Measurements from ENCODE around the gene SBF1.

SBF1 gene

DNA sequence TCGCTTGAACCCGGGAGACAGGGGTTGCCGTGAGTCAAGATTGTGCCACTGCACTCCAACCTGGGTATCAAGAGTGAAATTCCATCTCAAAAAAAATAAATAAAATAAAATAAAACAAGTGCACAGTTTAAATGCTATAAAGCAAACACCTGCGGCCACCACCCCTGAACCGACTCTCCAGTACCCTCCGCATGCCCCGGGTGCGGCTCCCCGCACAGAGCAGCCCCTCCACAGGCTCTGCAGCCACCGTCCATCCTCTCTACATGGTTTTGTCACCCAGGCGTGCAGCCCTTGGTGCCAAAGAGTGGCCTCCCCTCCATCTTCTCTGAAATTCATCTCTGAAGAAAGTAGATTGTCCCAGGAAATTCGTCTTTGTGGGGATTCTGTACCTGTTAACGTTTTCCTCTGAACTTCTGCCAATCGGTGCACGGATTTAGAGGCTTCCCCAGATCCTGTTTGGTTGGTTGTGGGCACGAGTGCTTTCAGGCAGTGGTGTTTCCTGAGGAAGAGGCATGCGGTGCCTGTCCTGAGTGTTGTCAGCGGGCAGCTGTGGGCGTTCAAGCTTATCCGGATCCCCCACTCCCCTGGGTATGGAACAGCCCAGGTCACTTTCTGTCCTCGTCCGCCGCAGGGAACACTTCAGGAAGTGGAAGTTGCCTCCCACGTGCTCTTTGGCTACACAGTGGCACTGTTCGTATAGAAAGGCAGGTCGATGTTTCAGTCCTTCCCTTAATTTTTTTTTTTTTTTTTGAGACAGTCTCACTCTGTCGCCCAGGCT is 15.9 kb upstream of the SBF1 start:
- no peaks in the 10 kb centered on the region for H3K27me3 ChIP-seq (ENCODE audit: control insufficient read depth, insufficient read depth, low read length, poor library complexity, severe bottlenecking)
- WGBS, 2 experiments, result 90 to 92% methylated on average over 27 of the region's 27 CpGs
- H3K4me1 ChIP-seq (ENCODE audit: control insufficient read depth, insufficient read depth, low read length), result no peaks in the 10 kb centered on the region
- H3K9me3 ChIP-seq (ENCODE audit: control insufficient read depth, low read length), result no peaks in the 10 kb centered on the region
- H3K27ac ChIP-seq (ENCODE audit: insufficient read depth, low read depth, low read length, poor library complexity, severe bottlenecking), result no peak overlapping the region
- no peaks in the 10 kb centered on the region for H3K36me3 ChIP-seq (ENCODE audit: control insufficient read depth, insufficient read depth, low read length)
- no peak overlapping the region for H3K4me3 ChIP-seq (ENCODE audit: insufficient read depth, low read depth, low read length)

DNA sequence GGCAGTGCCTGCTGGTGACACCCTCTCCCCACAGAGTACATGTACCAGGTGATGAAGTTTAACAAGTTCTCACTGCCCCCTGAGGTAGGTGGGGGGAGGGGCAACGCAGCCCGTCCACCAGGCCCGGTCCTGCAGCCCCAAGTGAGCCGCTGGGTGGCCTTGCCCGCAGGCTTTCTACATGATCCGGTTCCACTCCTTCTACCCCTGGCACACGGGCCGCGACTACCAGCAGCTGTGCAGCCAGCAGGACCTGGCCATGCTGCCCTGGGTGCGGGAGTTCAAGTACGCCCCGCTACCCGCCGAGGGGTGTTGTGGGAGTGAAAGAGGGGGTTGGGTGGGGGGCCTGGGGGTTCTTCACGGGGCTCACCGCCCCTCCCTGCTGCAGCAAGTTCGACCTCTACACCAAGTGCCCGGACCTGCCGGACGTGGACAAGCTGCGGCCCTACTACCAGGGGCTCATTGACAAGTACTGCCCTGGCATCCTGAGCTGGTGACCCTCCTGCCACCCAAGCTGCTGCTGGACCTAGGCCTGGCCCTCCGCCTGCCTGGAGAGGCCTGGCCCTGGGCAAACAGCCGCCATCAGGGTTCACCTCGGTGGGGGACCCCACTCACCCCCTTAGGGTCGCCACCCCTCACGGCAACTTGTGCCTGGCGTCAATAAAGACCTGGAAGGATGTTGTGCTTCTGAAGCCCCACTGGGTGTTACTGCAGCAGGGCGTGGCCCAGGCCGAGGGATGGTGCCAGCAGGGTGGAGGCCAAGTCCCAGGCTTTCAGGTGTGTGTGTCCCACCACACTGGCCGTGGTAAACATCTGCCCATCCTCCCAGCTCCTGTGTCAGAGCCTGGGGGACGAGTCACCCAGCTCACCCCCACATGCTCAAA is 14.8 kb upstream of the SBF1 start:
- H3K4me3 ChIP-seq (ENCODE audit: insufficient read depth, low read depth, low read length), result no peak overlapping the region
- no peak overlapping the region for H3K27ac ChIP-seq (ENCODE audit: insufficient read depth, low read depth, low read length, poor library complexity, severe bottlenecking)
- H3K36me3 ChIP-seq (ENCODE audit: control insufficient read depth, insufficient read depth, low read length), result no peaks in the 10 kb centered on the region
- 90 to 93% methylated on average over 31 of the region's 31 CpGs for WGBS, 2 experiments
- no peaks in the 10 kb centered on the region for H3K9me3 ChIP-seq (ENCODE audit: control insufficient read depth, low read length)
- no peaks in the 10 kb centered on the region for H3K27me3 ChIP-seq (ENCODE audit: control insufficient read depth, insufficient read depth, low read length, poor library complexity, severe bottlenecking)
- H3K4me1 ChIP-seq (ENCODE audit: control insufficient read depth, insufficient read depth, low read length), result no peaks in the 10 kb centered on the region

DNA sequence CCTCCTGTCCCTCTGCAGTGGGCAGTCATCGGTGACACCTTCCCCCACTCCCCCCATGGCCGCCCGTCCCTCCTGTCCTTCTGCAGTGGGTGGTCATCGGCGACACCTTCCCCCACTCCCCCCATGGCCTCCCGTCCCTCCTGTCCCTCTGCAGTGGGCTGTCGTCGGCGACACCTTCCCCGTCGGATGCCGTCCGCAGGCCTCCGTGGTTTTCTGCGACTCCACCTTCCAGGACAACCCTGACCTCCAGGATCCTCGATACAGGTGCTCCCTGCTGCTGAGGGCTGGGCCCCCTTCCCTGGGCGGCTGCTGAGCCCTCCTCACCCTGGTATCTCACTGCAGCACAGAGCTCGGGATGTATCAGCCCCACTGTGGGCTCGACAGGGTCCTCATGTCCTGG is 14.1 kb upstream of the SBF1 start:
- WGBS, 2 experiments, result 84% methylated on average over 19 of the region's 19 CpGs
- H3K9me3 ChIP-seq (ENCODE audit: control insufficient read depth, low read length), result no peaks in the 10 kb centered on the region
- H3K4me3 ChIP-seq (ENCODE audit: insufficient read depth, low read depth, low read length), result no peak overlapping the region
- H3K36me3 ChIP-seq (ENCODE audit: control insufficient read depth, insufficient read depth, low read length), result no peaks in the 10 kb centered on the region
- no peaks in the 10 kb centered on the region for H3K27me3 ChIP-seq (ENCODE audit: control insufficient read depth, insufficient read depth, low read length, poor library complexity, severe bottlenecking)
- H3K27ac ChIP-seq (ENCODE audit: insufficient read depth, low read depth, low read length, poor library complexity, severe bottlenecking), result no peak overlapping the region
- H3K4me1 ChIP-seq (ENCODE audit: control insufficient read depth, insufficient read depth, low read length), result no peaks in the 10 kb centered on the region

DNA sequence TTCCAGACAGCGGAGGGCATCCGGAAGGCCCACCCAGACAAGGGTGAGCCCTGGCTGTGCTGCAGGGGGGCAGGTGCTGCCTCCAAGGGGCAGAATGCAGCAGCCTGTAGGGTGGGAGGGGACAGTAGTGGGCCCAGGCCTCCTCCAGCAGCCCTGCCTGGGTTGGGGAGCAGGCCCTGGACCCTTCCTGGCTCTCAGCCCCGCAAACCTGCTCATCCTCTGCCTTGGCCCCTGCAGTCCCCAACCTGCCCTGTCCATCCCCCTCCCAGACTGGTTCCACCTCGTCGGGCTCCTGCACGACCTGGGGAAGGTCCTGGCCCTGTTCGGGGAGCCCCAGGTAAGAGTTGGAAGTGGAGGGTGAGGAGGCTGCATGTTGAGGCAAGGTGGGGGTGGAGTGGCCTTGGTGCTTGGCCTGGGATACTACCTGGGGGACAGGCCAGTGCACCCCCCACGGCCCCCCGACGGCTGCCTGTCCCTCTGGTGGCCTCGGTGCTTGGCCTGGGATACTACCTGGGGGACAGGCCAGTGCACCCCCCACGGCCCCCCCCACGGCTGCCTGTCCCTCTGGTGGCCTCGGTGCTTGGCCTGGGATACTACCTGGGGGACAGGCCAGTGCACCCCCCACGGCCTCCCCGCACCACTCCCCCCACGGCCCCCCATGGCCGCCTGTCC is 13.3 kb upstream of the SBF1 start:
- no peaks in the 10 kb centered on the region for H3K9me3 ChIP-seq (ENCODE audit: control insufficient read depth, low read length)
- H3K36me3 ChIP-seq (ENCODE audit: control insufficient read depth, insufficient read depth, low read length), result no peaks in the 10 kb centered on the region
- no peak overlapping the region for H3K4me3 ChIP-seq (ENCODE audit: insufficient read depth, low read depth, low read length)
- H3K27me3 ChIP-seq (ENCODE audit: control insufficient read depth, insufficient read depth, low read length, poor library complexity, severe bottlenecking), result no peaks in the 10 kb centered on the region
- H3K27ac ChIP-seq (ENCODE audit: insufficient read depth, low read depth, low read length, poor library complexity, severe bottlenecking), result no peak overlapping the region
- no peaks in the 10 kb centered on the region for H3K4me1 ChIP-seq (ENCODE audit: control insufficient read depth, insufficient read depth, low read length)
- 82 to 86% methylated on average over 18 of the region's 18 CpGs for WGBS, 2 experiments

- 90 to 92% methylated on average over 23 of the region's 23 CpGs for WGBS, 2 experiments
- H3K4me3 ChIP-seq (ENCODE audit: insufficient read depth, low read depth, low read length), result no peak overlapping the region
- no peaks in the 10 kb centered on the region for H3K36me3 ChIP-seq (ENCODE audit: control insufficient read depth, insufficient read depth, low read length)
- H3K9me3 ChIP-seq (ENCODE audit: control insufficient read depth, low read length), result no peaks in the 10 kb centered on the region
- no peaks in the 10 kb centered on the region for H3K27me3 ChIP-seq (ENCODE audit: control insufficient read depth, insufficient read depth, low read length, poor library complexity, severe bottlenecking)
- H3K27ac ChIP-seq (ENCODE audit: insufficient read depth, low read depth, low read length, poor library complexity, severe bottlenecking), result no peak overlapping the region
- H3K4me1 ChIP-seq (ENCODE audit: control insufficient read depth, insufficient read depth, low read length), result no peaks in the 10 kb centered on the region
Measured at GRCh38 chr22:50487290-50488005, 12.6 kb upstream of the SBF1 start.

GRCh38 chr22:50486561-50487289 is 11.9 kb upstream of the SBF1 start, which contains the start of gene MIOX:
Gene MIOX, plus strand, starts transcription at chr22:50486859. Its CDS starts 39 bp downstream, at chr22:50486898.
- no peak within 1 kb of the TSS for H3K4me3 ChIP-seq (ENCODE audit: insufficient read depth, low read depth, low read length)
- H3K9me3 ChIP-seq (ENCODE audit: control insufficient read depth, low read length), result no peaks in the 10 kb centered on the region
- WGBS, 2 experiments, result 83 to 84% methylated on average over 23 of the region's 23 CpGs

DNA sequence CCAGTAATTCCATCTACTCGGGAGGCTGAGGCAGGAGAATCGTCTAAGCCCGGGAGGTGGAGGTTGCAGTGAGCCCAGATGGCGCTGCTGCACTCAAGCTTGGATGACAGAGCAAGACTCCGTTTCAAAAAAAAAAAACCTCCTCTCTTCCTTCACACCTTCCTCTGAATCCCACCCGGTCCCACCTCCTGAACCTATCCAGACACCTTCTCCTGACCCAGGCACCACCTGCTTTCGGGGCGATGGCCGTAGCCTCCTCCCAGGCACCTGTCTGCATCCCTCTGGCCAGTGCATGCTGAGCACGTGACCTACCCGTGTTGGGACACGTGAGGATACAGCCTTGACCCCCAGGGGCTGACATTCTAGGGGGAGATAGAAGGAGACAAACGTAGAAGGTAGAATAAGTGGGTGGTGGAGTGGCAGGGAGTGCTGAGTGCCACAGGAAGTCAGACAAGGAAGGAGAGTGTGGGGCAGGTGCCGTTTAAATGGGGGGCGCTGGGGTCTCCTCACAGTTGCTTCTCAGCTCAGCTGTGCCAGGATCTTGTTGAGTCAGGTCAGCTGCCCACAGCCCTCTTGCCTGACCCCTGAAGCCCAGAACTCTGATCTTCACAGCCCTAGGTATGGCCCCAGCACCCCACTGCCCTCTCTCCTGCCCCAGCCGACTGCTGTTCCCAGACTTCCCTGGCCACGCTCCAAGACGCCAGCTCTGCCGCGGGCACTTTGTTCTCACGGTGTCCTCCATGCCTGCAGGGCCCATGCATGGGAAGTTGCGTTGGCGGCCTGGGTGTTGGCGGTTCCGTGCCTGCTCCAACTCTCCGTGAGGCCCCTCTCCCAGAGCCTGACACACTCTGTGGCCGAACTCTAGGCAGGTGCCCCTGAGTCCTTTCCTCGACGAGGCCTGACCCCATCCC is 10.6 kb upstream of the SBF1 start:
- Histone ChIP-seq H3K9me3 (ENCODE audit: control insufficient read depth, low read length) (no peaks in the 10 kb centered on the region), H3K4me3 (ENCODE audit: insufficient read depth, low read depth, low read length) (no peak overlapping the region), H3K27ac (ENCODE audit: insufficient read depth, low read depth, low read length, poor library complexity, severe bottlenecking) (no peak overlapping the region), H3K4me1 (ENCODE audit: control insufficient read depth, insufficient read depth, low read length) (no peaks in the 10 kb centered on the region), H3K27me3 (ENCODE audit: control insufficient read depth, insufficient read depth, low read length, poor library complexity, severe bottlenecking) (peaks cover 18% of the 10 kb centered on the region), H3K36me3 (ENCODE audit: control insufficient read depth, insufficient read depth, low read length) (no peaks in the 10 kb centered on the region)
- 85 to 88% methylated on average over 29 of the region's 29 CpGs for WGBS, 2 experiments

More at GRCh38 chr22:50486561-50487289, 11.9 kb upstream of the SBF1 start, which contains the start of gene MIOX:
- no peaks in the 10 kb centered on the region for H3K4me1 ChIP-seq (ENCODE audit: control insufficient read depth, insufficient read depth, low read length)
- peaks cover 5% of the 10 kb centered on the region for H3K27me3 ChIP-seq (ENCODE audit: control insufficient read depth, insufficient read depth, low read length, poor library complexity, severe bottlenecking)
- no peak within 1 kb of the TSS for H3K27ac ChIP-seq (ENCODE audit: insufficient read depth, low read depth, low read length, poor library complexity, severe bottlenecking)
- no peaks in the 10 kb centered on the region for H3K36me3 ChIP-seq (ENCODE audit: control insufficient read depth, insufficient read depth, low read length)

DNA sequence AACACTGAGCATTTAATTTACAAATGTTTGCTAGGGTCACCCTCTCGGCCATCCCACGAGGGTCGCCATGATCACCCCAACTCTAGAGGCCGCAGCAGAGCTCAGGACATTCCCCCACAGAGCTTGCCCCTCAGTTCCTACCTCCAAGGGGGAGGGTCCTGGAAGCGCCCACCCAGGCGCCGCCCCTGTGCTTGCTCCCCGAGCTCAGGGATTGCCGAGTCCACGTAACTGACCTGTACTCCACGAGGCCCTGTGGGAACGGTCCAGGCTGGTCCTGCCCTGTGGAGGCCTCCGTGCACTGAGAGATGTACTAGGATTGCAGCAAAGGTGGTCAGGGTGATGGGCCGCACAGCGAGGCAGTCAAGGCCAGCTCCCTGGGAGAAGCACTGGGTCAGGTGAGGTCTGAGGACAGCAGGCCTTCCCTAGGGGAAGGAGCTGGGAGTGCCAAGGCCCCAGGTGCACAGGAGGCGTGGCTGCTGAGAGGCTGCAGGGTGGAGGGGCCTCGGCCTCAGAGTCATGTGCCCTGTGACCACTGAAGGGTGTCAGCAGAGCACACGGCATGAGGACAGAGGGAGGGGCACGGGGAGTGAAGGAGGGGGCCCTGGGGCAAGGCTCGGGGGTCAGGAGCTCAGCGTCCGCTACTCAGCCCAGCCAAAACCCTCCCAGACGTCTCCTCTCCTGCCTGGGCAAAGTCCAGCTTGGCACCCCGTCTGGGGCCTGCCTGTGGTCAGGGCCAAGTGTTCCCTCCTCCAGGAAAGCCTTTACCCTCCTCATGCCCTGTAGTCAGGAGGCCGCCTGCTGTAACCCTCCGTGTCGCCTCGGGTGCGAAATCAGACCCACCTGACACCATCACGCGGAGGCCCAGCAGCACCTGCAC is 9.4 kb upstream of the SBF1 start:
- 90 to 91% methylated on average over 31 of the region's 31 CpGs for WGBS, 2 experiments
- H3K27ac ChIP-seq (ENCODE audit: insufficient read depth, low read depth, low read length, poor library complexity, severe bottlenecking), result no peak overlapping the region

More for the DNA sequence above, 9.4 kb upstream of the SBF1 start:
- peaks cover 30% of the 10 kb centered on the region for H3K27me3 ChIP-seq (ENCODE audit: control insufficient read depth, insufficient read depth, low read length, poor library complexity, severe bottlenecking)
- no peaks in the 10 kb centered on the region for H3K4me1 ChIP-seq (ENCODE audit: control insufficient read depth, insufficient read depth, low read length)
- no peaks in the 10 kb centered on the region for H3K36me3 ChIP-seq (ENCODE audit: control insufficient read depth, insufficient read depth, low read length)
- H3K4me3 ChIP-seq (ENCODE audit: insufficient read depth, low read depth, low read length), result no peak overlapping the region
- H3K9me3 ChIP-seq (ENCODE audit: control insufficient read depth, low read length), result no peaks in the 10 kb centered on the region

Data from ectodermal cell (in vitro differentiated cells).